Measurements from ENCODE around the gene HYAL3.
A peak's percentile ranks its signal among the peaks of the same experiment; 100 is the strongest.

The HYAL3 gene

GRCh38 chr3:50330330-50330729, 31.1 kb upstream of the HYAL3 start:
- no peak for DNase-seq (ENCODE audit: low read depth)

DNA sequence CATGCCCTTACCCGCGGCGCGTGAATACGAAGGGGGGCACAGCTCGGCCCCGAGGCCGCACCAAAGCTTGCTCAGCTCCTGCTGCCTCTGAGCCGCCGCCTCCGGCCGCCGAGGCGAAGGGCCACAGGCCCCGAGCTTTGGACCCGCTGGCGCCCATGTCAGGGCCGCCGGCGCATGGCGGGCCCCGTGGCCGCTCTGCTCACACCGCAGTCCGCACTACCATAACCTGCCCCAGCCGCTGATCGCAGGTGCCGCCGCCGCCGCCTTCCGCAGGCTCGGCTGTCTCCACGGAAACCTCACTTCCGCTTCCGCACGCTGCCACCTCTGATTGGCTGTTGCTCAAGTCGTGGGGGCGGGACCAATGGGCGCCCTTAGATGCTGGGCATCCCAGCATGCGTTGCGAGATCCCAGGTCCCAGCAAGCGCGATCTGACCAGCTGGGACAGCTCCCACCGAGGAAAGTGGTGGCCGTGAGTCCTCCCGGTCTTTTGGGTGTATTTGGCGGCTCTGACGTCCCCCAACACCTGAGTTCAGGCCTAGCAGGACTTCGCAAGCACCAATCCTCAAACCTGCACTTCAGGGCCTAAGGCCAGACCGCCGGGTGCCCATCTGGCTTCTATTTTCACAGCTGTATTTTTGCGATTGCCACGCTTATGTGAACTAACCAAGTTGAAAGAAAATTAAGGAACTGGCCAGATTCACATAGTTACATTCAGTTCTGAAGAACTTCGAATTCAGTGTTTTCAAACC, 28.9 kb upstream of the HYAL3 start, which contains the start of gene TUSC2:
Gene TUSC2 (minus strand): TSS at position 281 of the 749 bp plus-strand sequence. CDS start 124 bp downstream, at position 157.
- DNase-seq (ENCODE audit: low read depth) = peak; percentile 79

DNA sequence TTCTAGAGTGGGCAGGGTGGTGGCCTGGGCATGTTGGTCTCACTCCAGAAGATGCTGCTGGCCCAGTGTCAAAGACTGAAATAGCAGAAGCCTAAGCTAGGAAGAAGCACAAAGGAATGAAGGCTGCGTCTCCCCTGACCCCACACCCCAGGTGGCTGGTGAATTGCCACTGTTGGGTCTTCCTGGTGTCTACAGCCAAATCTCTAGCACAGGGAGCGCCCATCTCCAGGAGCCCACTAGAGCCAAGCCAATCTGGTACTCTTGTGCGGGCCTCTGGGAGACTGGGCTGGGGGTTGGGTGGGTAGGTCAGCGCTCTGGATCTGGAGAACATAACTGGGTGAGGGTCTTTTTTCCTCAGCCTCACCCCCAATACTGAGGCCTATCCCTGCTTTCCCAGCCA, 27.9 kb upstream of the HYAL3 start:
- DNase-seq (ENCODE audit: low read depth) = no peak

GRCh38 chr3:50326182-50326541, 27.0 kb upstream of the HYAL3 start:
- no peak for DNase-seq (ENCODE audit: low read depth)

DNA sequence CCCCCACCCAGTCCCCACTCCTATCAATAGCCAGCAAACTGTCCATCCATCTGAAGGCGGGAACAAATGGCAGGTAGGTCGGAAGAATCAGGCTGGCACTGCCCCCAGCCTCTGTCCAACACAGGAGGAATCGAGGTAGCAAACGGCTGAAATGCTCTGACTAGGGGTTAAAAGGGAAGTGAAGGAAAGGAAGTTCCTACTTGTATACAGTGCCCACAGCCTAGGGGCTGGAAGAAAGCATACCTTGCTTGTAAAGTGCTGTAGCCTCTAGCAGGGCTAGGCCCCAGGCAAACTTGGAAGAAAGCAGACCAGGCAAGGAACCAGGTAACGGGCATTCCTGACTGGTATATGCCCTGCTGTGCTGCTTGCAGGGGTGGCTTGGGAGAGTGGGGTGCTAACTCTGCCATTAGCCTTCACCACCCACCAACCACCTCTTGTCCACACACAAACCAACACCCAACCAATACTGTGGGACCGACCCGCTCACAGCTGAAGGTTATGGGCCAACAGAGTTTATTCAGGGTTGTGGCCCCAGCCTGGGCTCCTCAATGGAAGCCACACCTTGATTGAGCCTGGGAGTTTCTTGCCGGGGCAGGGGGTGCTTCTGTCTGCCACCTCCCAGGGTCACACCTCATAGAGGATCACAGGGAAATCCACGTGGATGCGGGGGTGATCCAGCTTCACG, 26.4 kb upstream of the HYAL3 start:
- DNase-seq (ENCODE audit: low read depth) = no peak

DNA sequence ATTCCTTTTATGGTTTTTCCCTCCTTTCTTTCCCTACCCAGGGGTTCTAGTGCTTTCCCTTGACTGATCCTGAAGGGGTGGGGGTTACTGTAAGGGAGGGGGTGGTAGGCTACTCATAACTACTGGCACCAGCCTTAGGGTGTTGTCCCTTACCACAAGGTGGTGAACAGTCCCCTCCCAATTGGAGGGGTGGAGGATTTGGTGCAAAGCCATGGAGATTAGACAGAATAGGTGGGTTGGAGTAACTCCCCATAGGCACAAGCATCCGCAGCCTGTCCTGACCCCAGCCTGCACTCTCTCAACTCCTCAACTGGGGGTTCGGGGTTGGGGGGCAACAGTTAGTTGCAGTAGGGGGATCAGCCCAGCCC, 25.9 kb upstream of the HYAL3 start:
- DNase-seq (ENCODE audit: low read depth) = no peak

- peak; percentile 26 for DNase-seq (ENCODE audit: low read depth)
These were observed 25.3 kb upstream of the HYAL3 start for GRCh38 chr3:50324351-50325112.

- no peak for DNase-seq (ENCODE audit: low read depth)
These were observed 24.5 kb upstream of the HYAL3 start for GRCh38 chr3:50323614-50324199.

- DNase-seq (ENCODE audit: low read depth) = no peak
These were observed 23.9 kb upstream of the HYAL3 start for GRCh38 chr3:50323092-50323600.

- DNase-seq (ENCODE audit: low read depth) = no peak
These were observed 23.3 kb upstream of the HYAL3 start, which contains the start of gene HYAL2 for GRCh38 chr3:50322386-50323091. Gene HYAL2, minus strand, starts transcription at chr3:50322745. Its CDS starts 2,256 bp downstream, at chr3:50320489.

- no peak for DNase-seq (ENCODE audit: low read depth)
These were observed 22.8 kb upstream of the HYAL3 start for GRCh38 chr3:50322115-50322385.

DNA sequence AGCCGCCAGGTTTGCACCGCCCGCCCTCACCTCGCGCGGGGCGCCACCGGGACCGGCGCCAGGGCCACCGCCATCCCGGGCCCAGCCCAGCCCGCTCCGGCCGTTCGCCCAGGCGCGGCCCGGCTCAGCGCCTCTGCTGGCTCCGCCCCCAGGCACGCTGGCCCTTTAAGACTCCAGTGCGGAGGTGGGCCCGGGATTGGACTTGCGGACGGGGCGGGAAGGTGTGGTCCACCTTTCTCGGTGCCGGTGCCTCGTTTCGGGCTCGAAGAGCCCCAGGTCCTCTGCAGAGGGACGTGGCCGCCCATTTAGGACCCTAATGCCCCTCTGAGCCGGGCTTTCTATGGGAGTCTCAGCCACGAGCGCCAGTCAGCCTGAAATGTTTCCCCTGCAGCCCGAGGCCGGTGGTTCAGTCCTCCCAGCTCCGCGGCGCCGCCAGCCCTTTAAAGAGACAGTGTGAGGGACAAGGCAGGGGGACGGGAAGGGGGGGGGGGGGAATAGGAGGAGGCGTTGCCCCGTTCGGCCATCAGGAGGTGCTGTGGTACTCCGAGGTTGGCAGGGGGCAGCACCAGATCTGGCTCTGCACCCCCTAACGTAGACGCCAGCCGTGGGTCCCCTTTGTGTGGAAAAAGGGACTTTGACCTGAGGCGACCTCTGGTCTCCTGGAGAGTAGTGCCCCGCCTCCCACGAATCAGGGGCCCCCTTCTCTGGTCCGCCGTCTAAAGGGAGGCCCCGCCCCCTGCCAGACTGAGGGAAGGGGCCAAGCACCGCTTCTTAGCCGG, 22.3 kb upstream of the HYAL3 start:
- peak; percentile 55 for DNase-seq (ENCODE audit: low read depth)

- DNase-seq (ENCODE audit: low read depth) = peak; percentile 40
These were observed 21.7 kb upstream of the HYAL3 start for GRCh38 chr3:50320853-50321335.

- DNase-seq (ENCODE audit: low read depth) = no peak
These were observed 20.9 kb upstream of the HYAL3 start for GRCh38 chr3:50319894-50320625.

GRCh38 chr3:50319181-50319893, 20.1 kb upstream of the HYAL3 start:
- DNase-seq (ENCODE audit: low read depth) = no peak

DNA sequence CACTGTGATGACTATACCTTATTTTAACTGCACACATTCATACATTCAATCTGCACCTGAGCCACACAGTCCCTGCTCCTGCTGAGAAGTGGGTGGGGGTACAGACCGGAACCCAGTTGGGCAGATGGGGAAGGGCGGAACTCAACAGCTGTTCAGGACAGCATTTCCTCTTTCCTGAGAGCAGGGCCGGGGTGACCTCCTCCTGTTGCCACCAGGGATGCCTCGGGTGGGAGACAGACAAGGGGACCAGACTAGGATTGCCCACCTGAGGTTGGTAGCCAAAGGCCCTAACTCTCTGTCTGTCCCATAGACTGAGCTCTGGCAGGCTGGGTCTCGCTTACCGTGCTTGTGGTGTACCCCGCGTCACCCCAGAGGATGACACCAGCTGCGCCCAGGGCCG, 19.4 kb upstream of the HYAL3 start:
- DNase-seq (ENCODE audit: low read depth) = no peak

GRCh38 chr3:50318163-50318562, 19.0 kb upstream of the HYAL3 start:
- DNase-seq (ENCODE audit: low read depth) = no peak

- no peak for DNase-seq (ENCODE audit: low read depth)
These were observed 18.1 kb upstream of the HYAL3 start for GRCh38 chr3:50317300-50317699.

- peak; percentile 28 for DNase-seq (ENCODE audit: low read depth)
These were observed 17.5 kb upstream of the HYAL3 start for GRCh38 chr3:50316657-50317242.
